ENCODE data around the gene USP10. TPM values are rescaled to one million over a fixed set of nuclear protein-coding genes. Genes with fewer than 3 reads are reported as not detected.
"Not testable (repeated sequence)": the region's sequence is repeated elsewhere in the genome, so short reads cannot be mapped to it uniquely, and the experiment has no call there.

The USP10 gene
- polyA plus RNA-seq, 3 donors: 124 to 133 (median 132) TPM

DNA sequence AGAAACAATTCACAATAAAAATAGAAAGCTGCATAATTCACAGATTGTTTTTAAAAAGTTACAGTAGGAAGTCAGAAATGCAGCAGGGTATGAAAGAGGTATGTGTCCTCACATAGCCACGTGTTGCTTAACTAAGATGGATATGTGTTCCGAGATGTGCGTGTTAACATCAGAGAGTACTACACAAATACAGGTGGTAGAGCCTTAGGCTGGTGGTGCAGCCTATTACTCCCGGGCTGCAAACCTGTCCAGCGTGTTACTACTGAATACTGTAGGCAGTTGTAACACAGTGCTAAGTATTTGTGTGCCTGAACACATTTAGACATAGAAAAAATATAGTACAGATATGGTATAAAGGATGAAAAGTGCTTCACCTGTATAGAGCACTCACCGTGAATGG is 46.4 kb downstream of the USP10 start:
- no peak for DNase-seq (ENCODE audit: low read depth in 3 of 3, low spot score in 2 of 3)

GRCh38 chr16:84746875-84747274 is 47.1 kb downstream of the USP10 start:
- DNase-seq (ENCODE audit: low read depth in 3 of 3, low spot score in 2 of 3): no peak

DNA sequence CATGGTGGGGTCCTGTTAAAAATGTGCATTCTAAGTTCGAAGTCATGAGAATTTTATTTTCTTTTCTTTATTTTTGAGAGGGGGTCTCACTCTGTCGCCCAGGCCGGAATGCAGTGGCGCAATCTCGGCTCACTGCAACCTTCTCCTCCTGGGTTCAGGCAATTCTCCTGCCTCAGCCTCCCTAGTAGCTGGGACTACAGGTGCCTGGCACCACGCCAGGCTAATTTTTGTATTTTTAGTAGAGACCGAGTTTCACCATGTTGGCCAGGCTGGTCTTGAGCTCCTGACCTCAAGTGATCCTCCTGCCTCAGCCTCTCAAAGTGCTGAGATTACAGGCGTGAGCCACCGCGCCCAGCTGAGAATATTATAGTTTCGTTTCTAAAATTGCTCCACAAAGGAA is 48.4 kb downstream of the USP10 start:
- not testable (repeated sequence) for DNase-seq (ENCODE audit: low read depth in 3 of 3, low spot score in 2 of 3)

DNA sequence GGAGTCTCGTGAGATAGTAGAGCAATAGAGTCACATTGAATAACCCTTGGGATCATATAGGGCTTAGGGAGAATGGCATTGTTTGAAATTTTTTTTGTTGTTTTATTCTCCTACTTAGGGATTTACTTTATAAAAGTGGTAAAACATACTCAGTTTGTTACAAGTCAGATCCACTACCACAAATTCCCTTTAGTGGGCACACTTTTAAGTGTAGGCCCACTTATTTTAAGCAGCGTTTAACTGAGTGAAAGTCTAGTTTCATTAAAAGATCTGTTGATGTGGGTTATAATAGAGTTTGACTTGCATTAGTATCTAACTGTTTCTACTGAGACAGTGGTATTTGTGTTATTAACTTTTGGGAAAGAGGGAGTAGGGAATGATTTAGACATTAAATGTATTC is 49.3 kb downstream of the USP10 start:
- DNase-seq (ENCODE audit: low read depth in 3 of 3, low spot score in 2 of 3): no peak

DNA sequence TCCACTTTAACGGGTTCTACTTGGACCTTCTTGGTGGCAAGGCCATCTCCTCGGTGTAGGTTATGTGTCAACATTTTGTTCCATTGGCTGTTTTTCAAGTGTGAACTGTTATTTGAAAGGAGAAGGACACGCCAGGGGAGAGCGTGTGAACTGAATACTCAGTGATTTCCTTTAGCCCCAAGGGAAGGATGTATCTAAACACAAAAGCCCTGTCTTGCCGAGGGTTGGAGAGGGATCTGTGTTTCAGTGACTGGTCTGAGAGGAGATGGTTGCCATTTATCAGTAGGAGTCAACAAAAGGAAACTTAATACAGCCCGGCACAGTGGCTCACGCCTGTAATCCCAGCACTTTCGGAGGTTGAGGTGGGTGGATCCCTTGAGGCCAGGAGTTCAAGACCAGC is 50.0 kb downstream of the USP10 start:
- DNase-seq (ENCODE audit: low read depth in 3 of 3, low spot score in 2 of 3): no peak

DNA sequence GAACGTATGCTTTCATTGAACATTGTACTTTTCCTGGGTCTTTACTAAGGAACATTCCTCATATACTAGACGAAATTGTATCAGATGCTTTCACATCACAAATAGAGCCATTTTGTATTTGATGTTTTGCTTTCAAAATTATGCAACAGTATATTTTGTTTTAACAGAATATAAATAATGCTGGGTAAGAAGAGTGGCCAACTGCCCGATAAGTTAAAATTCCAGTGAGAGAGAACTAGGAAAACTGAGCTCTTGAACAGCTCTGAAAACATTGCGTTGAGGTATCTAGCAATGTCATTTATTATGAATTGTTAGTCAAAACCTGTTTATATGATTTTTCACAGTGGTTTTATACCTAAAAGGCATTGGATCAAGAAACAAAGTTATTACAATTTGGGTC is 50.8 kb downstream of the USP10 start:
- DNase-seq (ENCODE audit: low read depth in 3 of 3, low spot score in 2 of 3): no peak

DNA sequence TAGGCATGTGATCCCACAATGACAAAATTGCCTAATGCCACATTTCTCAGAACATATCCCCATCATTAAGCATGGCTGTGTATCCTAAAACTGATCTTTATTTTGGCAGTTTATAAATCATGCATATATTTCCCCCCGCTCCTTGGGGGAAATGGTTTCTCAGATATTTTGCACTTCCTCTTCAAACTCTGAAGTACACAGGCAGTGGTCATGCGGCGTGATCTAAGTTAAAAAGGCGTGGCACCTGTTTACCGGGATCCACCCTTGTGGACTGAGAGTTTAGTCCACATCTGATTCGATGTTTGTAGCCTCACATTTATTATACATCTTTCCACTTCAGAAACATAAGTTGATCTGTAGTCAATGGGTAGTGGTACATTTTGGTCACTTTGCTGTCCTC is 51.4 kb downstream of the USP10 start:
- no peak for DNase-seq (ENCODE audit: low read depth in 3 of 3, low spot score in 2 of 3)

GRCh38 chr16:84751947-84752346 is 52.1 kb downstream of the USP10 start:
- DNase-seq (ENCODE audit: low read depth in 3 of 3, low spot score in 2 of 3): no peak

DNA sequence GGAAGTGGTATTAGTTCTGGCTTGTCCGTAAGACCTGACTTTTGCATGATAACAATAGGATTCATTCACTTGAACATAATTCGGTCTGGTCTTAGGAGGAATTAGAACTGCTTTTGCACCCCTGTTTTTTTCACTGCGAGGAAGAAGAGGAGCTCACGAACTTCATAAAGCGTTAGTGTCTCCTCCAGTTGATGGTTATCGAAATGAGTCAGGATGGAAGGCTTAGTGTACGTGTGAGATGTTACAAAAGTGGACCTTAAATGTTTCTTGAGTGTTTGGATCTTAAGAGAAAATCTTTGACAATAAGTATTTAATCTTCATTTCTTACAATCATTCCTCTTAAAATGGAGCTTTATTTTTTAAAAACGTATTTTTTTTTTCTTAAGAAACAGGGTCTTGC is 52.8 kb downstream of the USP10 start:
- DNase-seq (ENCODE audit: low read depth in 3 of 3, low spot score in 2 of 3): no peak

DNA sequence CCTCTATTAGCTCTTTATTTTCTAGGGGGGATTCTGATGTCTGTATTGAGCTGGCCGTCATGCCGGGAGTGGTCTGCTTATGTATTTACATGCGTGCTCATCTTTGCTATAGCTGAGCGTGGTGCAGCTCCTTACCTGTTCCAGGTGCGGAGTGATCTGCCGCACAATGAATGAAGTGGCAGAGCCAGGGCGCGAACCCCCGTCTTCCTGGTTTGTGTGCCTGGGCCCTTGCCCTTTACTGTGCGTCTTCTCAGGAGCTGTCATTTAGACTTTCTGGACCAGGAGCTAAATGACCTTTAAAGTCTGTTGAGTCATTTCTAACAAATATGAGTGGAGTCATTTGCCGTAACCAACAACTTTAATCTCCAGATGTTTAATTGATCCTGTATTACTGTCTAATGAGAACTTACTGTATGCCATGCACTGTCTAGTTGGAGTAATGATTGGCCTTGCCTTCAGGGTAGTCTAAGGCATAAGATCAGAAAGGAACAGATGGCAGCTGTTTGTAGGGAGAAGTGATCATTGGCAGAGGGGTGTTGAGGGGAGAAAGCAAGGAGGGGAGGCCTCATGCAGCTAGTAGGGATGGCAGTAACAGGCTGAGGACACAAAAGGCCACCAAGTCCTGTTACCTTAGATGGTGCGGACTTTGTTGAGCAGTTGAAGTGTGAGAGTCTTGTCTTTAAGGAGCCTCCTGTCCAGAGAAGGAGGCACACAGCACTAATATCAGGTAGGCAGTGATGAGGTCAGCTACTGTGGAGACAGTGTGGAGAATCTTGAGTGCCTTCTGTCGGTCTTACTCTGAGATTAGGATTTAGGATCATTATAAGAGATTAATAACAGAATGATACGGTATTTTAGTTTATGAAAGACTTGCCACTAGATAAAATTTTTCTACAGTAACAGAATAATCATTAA is 53.9 kb downstream of the USP10 start:
- DNase-seq (ENCODE audit: low read depth in 3 of 3, low spot score in 2 of 3): no peak

DNA sequence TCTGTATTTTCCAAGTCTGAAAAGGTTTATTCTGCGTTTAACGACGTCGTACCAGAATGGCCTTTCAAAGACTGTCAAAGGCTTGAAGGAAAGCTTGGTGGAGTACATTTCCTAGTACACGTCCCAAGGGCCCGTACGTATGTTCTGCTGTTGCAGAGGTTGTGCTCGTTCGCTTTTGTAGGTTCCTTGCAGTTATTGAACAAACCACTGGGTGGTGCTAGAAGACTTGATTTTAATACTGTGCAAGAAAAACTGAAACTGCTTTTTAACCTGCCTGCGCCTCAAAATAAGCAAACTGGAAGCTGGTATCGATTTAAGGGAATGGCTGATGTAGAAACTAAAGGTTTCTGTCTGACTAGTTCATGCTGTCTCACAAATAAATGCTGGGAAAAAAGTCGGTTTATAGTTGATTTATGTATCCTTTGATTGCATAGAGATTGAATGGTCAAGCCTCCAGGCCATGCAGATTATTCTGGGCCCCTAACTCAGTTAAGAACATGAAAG is 54.6 kb downstream of the USP10 start:
- DNase-seq (ENCODE audit: low read depth in 3 of 3, low spot score in 2 of 3): peak; percentile 80 to 82 (median 81)

- DNase-seq (ENCODE audit: low read depth in 3 of 3, low spot score in 2 of 3): no peak
Measured at GRCh38 chr16:84754956-84755672, 55.3 kb downstream of the USP10 start.

- no peak for DNase-seq (ENCODE audit: low read depth in 3 of 3, low spot score in 2 of 3)
Measured at GRCh38 chr16:84756830-84757229, 57.0 kb downstream of the USP10 start.

DNA sequence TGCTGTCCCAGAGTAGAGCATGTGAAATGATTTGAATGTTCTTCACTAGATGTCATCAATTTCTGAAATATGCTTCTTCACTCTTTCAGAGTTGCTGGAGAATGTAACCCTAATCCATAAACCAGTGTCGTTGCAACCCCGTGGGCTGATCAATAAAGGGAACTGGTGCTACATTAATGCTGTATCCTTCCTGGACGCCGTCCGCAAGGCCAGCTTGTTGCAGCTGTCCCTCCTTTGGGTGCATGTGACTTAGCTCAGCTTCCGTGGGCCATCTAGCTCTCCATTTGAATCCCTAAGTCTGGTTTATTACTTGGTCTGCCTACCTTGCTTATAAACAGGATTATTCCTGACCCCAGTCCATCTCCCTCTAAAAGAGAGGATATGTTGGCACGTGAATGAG is 58.8 kb downstream of the USP10 start:
- DNase-seq (ENCODE audit: low read depth in 3 of 3, low spot score in 2 of 3): no peak

DNA sequence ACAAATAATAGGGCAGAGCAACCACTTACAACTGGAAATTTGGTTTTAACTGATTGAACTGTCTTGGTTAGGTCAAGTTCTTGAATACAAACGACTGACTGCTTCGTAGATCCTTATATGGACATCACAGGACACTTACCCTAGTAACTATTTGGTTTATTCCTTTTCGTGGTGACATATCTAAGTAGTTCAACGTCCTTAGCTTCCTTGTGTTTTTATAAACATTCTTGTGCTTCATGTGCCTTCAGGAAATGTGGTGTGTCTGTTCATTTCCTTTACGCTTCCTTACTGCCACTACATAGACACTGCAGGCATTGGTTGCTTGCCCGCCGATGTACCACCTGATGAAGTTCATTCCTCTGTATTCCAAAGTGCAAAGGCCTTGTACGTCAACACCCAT is 59.3 kb downstream of the USP10 start:
- DNase-seq (ENCODE audit: low read depth in 3 of 3, low spot score in 2 of 3): no peak

DNA sequence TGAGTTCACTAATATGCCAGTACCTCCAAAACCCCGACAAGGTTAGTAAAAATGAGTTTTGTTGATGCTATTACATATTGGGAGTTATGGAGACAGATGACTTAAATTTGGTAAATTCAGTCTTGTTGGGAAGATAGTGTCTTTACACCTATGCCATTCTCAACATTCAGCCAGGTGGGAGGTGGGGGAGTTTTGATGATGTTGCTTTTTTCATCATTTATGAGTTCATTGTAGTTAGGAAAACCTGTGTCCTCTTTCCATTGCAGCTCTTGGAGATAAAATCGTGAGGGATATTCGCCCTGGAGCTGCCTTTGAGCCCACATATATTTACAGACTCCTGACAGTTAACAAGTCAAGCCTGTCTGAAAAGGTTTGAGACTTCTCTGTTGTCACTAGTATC is 60.1 kb downstream of the USP10 start:
- DNase-seq (ENCODE audit: low read depth in 3 of 3, low spot score in 2 of 3): no peak

- DNase-seq (ENCODE audit: low read depth in 3 of 3, low spot score in 2 of 3): no peak
Measured at GRCh38 chr16:84761448-84762368, 61.9 kb downstream of the USP10 start.

- no peak for DNase-seq (ENCODE audit: low read depth in 3 of 3, low spot score in 2 of 3)
Measured at GRCh38 chr16:84763164-84763563, 63.4 kb downstream of the USP10 start.

DNA sequence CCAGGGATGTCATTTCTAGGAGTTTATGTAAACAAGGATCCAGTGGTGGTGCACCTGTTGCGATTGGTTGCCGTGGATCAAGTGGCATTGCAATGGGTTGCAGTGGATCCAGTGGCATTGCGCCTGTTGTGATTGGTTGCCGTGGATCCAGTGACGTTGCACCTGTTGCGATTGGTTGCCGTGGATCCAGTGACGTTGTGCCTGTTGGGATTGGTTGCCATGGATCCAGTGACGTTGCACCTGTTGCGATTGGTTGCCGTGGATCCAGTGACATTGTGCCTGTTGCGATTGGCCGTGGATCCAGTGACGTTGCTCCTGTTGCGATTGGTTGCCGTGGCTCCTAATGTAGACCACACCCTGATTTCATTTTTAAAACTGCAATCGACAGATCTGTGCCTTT is 63.8 kb downstream of the USP10 start:
- no peak for DNase-seq (ENCODE audit: low read depth in 3 of 3, low spot score in 2 of 3)

DNA sequence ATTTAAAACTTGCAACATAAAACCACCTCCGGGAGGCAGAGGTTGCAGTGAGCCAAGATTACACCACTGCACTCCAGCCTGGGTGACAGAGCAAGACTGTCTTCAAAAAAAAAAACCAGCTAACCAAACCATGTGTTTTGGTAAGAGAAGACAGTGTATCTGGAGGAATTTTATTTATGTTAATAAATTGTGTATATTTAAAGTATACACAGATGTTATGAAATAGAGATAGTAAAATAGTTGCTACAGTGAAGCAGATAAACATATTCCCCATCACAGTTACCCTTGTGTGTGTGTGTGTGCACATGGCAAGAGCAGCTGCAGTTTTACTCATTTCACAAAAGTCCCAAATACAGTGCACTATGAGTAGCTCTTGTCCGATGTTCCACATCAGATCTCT is 65.2 kb downstream of the USP10 start:
- no peak for DNase-seq (ENCODE audit: low read depth in 3 of 3, low spot score in 2 of 3)
